ENCODE data around the gene PLXNA4.
"Not testable (repeated sequence)": the region's sequence is repeated elsewhere in the genome, so short reads cannot be mapped to it uniquely, and the experiment has no call there.

The PLXNA4 gene

DNA sequence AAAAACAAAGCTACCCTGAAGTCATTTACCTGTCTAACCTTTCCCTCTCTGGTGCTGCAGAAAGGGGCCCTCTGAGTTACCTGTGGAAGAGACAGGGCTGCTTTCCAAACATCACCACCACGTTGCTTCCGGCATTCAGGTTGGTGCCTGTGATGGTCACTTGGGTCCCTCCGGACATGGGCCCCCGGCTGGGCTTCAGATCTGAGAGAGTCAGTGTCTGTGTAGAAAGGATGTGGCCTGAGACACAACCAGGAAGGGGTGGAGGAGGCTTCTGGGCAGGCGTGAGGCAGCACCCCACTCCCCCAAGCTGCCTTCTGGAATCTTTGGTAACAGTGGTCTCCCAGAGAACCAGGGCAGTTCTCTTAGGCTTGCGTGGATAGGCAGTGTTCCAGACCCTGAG, 388.9 kb downstream of the PLXNA4 start:
- no peak for DNase-seq

DNA sequence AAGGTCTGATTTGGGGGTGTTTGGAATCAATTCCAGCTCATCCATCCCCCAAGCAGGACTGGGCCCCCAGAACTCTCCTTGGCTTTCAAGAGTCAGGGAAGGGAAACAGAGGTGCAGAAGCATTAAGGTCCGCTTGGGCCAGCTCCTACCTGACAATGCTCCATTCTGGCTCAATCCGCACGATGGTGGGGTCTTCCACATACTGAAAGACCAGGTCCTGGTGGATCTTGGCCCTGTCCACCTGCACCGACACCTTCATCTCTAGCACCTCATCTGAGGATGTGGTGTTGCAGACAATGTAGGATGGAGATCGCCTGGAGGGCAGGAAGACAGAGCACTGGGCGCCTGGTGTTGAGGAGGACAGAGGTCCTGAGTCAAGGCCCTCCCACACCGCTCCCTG, 391.1 kb downstream of the PLXNA4 start:
- DNase-seq: no peak

DNA sequence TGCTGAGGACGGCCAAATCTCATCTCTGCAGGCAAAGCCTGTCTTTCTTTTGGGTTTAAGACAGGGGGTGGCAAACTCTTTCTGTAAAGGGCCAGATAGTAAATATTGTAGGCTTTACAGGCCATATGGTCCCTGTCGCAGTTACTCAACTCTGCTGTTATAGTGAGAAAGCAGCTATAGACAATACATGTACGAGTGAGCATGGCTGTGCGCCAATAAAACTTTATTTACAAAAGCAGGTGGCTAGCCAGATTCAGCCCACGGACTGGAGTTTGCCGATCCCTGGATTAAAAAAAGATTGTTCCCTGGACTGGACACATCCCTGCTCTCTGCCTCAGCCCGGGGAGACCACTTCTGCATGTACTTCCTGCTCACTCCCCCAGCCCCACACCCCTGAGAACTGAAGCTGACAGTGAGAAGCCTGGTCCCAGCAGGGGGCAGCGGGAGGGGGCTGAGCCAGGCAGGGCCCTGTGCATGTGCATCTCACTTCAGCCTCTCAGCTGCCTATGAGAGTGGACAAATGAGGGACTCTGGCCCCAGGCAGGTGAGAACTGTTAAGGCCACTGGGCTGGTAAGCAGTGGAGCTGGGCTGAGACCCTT, 392.4 kb downstream of the PLXNA4 start:
- DNase-seq: no peak

DNA sequence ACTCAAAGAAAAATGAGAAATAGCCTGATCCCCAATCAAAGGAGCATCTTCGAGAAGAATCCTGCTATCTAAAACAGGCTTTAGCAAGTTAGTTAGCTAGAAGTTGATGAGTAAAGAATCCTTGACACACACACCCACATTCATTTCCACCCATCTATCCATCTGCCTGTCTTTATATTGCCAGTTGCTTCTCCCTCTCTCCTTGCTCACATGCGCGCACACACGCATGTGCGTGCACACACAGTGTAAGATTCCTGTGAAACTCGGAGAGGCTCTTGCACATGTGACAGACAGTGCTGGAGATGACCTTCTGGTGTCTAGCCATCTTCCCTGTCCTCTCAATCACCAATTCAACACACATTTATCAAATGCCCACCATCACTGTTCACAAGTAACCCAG, 393.3 kb downstream of the PLXNA4 start:
- no peak for DNase-seq

DNA sequence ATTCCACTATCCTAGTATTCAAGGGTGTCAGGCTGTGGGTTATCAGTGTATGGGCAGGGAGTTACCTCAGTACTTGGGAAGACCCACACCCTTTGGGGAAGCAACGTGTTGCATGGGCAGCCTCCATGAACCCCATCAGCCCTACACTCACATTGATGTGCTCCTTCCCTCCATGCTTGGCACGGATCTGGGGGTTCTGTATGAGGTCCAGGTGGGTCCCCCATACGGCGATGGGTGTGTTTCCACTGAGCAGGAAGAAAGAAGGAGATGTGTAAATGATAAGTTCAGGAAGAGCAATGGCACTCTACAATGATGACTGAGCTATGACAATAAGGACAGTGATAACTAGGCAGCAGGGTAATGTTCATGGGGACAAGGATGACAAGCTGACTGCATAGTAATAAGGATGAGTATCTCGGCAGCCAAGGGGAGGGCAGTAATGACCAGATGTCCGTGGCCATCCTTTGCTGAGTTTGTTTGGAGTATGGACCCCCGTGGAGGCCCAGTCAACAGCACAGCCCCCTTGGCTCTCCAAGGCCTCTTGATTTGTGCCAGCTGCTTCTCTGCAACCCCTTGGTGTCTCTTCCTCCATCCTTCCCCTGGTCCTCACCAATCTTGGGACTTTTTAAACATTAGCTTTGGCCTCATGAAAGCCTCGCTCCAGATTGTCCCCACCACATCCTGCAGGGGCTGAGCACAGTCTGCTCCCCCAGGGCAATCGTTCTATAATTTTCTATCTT, 394.2 kb downstream of the PLXNA4 start:
- no peak for DNase-seq

DNA sequence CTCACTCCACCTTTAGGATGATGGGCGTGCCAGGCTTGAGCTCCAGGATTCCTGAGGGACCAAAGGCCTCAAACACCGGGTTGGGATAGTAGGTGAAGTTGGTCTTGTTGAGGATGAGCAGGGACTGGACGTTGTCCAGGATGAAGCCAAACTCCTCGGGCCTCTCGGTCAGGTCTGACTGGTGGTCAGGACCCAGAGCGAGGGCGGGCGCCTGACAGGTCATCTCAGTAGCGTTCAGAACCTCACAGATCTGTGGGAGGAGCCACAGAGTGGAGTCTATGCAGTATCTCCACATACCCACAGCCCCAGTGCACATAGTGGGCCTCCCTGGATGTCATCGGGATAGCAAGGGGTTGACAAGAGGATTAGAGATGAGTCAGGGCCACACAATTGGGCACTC, 394.9 kb downstream of the PLXNA4 start:
- no peak for DNase-seq

DNA sequence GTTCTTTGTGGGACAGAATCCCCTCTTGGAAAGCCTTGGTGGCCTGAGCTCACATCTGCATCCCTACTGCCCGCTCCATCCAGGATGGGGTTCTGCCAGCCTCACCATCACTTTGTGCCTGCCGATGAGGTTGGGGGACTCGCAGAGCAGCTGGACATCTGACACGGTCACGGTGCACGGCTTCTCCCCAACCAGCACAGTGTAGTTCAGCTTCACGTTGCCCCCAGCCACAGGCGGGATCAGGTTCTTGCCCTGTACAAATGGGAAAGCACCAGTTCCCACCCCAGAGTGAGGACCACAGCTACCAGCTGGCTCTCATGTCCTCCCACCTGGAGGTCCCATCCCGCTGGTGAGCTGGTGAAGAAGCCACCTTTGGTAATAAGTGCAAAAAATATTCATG, 395.8 kb downstream of the PLXNA4 start:
- no peak for DNase-seq

DNA sequence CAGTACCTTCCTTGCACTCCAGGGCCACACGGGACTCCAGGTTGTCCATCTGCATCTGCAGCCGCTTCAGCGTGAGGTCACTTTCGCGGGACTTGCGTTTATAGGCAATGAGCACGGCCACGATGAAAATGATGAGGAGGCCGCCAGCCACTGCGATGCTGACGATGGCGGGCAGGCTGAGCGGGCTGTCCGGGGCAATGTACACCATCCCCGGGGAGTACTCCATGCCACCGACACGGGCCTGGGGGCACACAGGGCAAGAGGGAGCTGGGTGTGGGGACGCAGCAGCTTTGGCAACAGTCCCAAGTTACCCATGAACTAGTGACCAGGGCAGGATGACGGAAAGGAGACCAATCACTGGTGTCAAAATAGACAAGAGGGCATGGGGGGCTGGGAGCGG, 396.6 kb downstream of the PLXNA4 start:
- DNase-seq: no peak

DNA sequence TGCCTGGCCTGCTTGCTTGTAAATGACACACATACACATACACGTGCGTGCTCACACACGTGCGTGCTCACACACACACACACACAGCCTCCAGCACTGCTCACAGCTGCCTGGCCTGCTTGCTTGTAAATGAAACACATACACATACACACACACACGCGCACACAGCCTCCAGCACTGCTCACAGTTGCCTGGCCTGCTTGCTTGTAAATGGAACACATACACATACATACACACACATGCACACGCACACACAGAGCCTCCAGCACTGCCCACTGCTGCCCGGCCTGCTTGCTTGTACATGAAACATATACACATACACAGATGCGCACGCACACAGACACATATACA, 397.2 kb downstream of the PLXNA4 start:
- DNase-seq: no peak

DNA sequence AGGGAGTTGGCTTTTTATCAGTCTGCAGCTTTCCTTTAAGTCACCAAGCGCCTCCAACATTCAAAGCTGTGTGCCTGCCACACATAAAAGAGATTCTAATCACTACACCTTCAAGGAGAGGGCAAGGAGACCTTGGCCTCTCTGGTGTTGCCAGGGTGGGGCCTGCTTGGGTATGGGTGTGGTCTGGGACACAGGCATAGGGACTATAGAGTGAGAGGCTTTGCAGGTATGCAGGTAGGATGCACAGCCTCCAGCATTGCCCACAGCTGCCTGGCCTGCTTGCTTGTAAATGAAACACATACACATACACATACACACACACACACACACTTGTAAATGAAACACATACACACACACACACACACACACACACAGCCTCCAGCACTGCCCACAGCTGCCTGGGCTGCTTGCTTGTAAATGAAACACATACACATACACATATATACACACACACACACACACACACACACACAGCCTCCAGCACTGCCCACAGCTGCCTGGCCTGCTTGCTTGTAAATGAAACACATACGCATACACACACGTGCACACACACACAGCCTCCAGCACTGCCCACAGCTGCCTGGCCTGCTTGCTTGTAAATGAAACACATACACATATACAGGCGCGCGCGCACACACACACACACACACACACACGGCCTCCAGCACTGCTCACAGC, 397.7 kb downstream of the PLXNA4 start:
- not testable (repeated sequence) for DNase-seq

DNA sequence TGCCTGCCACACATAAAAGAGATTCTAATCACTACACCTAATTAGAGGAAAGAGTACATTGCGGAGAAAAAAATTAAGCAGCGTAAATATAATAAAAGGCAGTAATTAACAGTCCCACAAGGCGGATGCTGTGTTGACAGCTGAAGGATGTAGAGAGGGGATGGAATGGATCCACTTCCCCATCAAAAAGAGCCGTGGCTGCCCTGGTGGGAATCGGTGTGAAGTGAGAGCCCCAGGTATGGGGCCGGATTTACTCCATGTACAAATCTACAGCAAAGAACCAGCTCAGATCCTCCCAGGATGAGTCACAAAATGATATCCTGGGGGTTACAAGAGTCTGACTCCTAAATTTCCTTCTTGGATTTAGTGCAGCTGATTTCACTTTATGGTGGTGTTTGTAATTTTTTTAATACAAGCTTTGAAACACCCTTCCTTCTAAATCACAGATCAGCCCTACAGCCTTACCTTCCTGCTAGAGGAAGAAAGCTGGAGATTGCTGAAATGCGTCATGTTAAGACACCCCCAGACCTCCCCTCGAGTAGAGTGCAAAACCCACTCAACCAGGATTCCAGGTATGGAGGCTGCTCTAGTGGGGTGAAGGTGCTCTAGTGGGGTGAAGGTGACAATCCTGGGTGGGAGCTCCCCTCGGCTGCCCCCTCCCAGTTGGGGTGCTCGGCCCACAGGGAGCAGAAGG, 398.4 kb downstream of the PLXNA4 start:
- no peak for DNase-seq

DNA sequence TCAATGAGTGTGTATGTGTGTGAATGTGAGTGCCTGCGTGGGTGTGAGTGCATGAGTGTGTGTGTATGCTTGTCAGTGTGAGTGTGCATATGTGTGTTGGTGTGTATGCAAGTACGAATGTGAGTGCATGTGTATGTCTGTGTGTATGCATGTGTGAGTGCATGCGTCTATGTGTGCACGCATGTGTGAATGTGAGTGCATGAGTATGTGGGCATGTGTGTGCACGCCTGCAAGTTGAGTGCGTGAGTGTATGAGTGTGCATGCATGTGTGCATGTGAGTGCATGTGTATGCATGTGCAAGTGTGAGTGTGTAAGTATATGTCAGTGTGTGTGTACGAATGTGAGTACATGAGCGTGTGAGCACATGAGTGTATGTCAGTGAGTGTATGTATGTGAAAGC, 399.6 kb downstream of the PLXNA4 start:
- DNase-seq: no peak

DNA sequence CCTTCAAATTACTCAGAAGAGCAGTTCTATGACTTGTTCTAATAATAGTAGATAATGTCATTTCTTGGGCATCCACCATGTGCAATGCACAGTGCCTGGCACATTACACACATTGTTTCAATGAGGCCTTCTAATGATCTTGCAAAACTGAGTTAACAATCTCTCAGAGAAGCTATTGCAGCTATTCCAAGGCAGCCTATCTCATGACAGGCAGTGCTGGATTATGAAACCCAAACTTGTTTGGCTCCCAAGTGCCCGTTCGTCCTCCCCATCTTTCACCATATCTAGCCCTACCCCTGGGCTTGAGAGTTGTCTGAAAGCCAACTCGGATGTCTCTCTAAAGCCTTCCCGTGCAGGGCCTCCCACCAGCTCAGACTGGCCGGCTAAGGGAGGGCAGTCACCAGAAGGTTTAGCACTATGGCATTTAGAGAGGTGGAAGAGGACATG, 405.1 kb downstream of the PLXNA4 start:
- DNase-seq: no peak

DNA sequence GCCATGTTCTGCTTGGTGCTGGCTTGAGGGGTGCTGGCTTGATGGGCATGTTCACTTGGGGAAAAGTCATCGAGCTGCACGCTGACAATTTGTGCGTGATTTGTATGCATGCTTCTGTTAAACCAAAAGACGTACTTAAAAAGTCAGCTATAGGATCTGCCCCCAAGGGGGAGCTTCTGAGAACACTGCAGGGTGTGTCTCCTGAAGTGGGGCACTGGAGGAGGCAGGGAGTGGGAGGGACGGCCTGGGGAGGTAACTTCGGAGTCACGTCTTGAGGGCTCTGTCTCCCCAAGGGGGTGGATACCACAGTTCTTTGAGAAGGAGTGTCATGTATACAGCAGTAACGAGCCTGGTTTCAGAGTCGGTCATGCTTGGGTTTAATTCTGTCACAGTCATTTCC, 406.5 kb downstream of the PLXNA4 start:
- DNase-seq: no peak

DNA sequence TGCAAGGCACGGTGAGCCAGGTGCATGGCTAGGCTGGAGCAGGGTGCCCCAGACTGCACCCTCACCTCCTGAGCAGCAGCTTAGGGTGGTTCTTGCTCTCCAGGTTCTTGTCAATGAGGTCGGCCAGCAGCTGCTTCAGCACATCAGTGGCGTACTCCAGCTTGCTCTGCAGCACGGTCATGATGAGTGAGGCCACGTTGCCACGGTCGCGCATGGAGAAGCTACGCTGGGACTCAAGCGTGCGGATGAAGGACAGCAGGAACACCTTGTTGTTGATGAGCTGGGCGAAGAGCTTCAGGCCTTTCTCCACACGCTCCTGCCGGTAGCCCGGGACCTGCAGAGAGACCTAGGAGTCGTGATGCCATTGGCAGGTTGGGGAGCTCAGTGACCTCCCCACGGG, 408.0 kb downstream of the PLXNA4 start:
- no peak for DNase-seq

DNA sequence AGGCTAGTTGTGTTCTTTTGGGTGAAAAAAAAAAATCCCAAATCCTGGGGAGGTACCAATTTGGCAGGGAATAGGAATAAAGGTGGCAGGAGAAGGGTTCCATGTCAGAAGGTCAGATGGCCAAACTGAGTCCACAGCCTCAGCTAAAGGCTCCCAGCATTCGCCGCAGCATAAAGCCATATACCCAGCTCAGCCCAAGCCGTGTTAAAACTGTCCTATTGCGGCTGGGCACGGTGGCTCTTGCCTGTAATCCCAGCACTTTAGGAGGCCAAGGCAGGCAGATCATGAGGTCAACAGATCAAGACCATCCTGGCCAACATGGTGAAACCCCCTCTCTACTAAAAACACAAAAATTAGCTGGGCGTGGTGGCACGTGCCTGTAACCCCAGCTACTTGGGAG, 410.6 kb downstream of the PLXNA4 start:
- not testable (repeated sequence) for DNase-seq

DNA sequence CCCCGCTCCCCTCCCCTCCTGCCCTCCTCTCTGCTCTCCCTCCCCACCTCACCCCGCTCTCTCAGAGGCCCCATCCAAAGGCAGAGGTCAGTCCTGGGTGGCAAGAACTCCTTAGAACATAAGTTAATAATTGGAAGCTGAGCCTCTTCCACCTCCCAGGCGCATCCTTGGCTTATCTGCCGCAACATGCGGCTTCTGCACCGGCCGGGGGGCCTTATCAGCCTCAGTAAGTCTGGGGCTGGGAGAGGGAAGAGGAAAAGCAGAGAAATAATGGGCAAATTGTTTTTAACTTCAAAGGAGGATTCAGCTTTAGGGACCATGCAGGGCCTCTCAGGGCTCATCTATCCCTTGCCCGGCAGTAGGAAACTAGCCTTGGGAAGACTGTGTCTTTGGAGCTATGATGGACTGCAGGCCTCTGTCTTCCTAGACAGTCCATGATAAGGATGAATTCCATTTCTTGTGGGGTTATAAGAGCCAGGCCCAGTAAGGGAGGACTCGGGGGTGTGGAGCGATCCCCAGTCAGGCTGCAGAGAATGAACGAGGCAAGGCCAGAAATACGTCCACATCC, 411.6 kb downstream of the PLXNA4 start:
- no peak for DNase-seq

DNA sequence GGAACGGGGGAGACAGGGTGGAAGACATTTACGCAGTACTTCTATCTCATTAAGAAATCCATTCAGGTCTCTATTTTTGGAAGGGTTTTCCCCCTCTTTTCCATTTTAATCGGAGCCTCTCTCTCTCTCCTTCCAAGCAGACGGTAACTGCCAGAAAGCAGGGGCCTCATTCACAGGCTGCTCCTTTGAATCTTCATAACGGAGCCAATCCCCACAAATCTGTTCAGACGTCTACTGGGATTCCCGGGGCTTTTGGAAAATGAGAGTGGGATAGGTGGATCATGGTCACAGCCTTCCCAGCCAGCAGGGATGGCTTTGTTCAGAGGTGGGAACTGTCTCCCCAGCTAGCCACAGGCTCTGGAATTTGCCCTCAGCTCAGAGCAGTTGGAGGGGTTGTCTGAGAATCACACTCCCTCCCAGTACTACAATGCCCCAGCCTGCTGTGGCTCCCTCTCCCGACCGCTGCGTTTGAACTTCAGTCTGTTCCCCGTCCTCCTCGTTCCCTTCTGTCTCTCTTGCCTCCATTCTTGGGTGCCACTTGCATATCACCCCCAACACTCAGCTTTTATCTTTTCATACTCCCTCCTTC, 413.6 kb downstream of the PLXNA4 start:
- DNase-seq: no peak

DNA sequence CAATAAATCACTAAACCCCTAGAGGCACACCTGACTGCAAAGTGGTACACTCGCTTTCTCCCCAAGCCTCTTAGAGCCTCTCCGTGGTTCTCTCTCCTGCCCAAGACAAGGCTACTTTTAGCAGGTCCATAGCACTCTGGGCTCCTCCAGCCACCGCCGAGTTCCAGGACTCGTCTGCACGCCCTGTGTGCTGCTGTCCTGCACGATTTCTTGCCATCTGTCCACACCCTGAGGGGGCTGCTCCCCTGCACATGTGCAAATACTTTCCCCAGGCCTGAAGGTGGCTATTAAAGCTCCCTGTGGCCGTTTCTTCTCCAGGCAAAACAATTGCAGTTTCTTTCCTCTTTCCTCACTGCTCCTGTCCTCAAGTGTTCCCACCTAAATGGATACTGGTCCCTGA, 414.3 kb downstream of the PLXNA4 start:
- no peak for DNase-seq

DNA sequence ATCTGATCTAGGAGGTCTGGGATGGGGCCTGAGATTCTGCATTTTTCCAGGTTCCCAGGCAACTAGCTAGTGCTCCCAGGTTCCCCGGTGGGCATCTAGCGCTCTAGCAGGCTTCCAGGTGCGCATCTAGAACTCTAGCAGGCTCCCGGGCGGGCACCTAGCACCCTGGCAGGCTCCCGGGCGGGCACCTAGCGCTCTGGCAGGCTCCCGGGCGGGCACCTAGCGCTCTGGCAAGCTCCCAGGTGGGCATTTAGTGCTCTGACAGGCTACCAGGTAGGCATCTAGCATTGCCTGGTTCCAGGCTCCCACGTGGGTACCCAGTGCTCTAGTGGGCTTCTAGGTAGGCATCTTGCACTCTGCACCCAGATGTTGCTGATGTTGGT, 414.7 kb downstream of the PLXNA4 start:
- no peak for DNase-seq

DNA sequence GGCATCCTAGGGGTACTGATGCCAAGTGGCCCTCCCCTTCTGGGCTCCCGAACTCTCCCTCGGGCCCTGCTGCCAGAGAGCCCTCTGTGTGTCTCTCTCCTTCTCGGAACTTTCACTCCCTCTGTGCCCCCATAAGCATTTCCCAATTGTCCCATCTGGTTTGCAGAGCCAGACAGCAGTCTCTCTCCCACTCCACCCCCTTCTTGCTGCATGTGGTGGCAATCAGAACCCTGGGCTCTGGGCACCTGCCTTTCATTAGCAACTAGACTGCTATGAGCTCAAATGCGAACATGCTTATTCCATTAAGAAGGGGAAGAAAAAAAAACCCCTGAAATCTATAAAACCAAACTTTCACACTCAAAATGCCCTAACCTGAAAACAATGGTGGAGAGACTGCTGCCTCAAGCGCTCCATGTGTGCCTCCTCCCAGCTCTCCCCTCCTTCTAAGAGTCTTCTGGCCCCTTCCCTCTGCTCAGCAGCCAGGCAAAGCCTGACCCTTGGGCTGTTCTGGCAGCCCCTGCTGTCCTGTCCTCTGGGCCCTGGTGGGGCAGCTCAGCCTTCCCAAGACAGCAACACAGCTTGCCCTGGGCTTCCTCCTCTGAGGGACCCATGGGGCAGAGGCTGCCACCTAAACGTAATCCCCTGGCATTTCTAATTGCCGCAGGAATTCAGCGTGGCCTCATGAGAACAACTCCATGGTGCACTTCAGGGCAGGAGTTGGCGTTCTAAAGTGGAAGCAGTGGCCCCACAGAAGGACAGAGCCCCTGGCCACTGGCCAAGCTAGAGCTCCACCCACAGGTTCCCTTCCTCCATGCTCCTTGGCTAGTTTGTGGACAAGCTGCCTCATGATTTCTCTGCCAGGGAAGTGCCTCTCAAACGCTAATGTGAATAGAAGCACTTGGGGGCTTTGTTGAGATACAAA, 415.4 kb downstream of the PLXNA4 start:
- DNase-seq: no peak

DNA sequence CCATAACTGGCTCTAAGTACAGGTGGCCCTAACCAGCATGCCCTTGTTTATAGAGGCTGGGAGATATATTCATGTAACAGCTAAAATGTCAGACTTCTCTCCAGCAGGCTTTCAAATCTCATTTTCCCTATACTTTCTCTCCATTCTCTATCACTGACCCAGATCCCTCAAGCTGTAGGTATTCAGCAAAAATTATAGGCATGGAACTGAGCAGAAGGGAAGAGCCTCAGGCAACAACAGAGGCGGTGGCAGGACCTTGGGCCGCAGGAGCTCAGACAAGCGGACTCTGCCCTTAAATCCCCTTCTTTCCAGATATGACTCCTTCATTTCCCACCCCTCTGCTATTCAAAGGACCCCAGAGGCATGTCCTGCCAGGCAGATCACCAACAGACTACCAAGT, 417.4 kb downstream of the PLXNA4 start:
- no peak for DNase-seq
